ENCODE measurements around the gene OTUD3.

The OTUD3 gene

GRCh38 chr1:19955534-19956170 is 73.5 kb downstream of the OTUD3 start:
- no peak for DNase-seq (ENCODE audit: low spot score)

GRCh38 chr1:19957779-19958178 is 75.6 kb downstream of the OTUD3 start:
- no peak for DNase-seq (ENCODE audit: low spot score)

DNA sequence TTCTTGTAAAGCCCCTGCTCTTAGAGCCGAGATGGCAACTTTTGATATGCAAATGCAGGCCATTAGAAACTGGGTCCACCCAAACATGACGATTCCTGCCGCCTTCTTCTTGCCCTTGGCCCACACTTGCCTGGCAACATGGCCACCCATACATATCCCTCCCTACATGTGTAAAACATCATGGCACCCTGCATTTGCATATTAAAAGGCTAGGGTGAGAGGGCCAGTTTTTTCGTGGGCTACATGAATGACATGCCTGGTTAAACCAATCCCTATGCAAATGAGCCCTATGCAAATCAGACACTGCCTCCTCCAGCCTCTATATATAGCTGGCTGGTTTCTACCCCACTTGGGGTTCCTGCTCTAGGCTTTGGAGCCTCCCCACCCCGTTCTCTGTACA is 78.4 kb downstream of the OTUD3 start:
- DNase-seq (ENCODE audit: low spot score) = no peak
